Astrocyte (in vitro differentiated cells and primary cell): ENCODE results near the gene NLGN1. TPM values are rescaled to one million over a fixed set of nuclear protein-coding genes. Genes with fewer than 3 reads are reported as not detected.

Experiments used
- DNase-seq: peaks from one replicate; pipeline ENCODE4 v3.0.0-alpha.2; 2010; ENCODE audit warnings: low read depth
- FAIRE-seq: peaks from 2 replicates; lab custom pipeline; 2011; peaks lifted over from hg19 to GRCh38; lab: Jason Lieb, UNC
- H2AFZ ChIP-seq: 2 replicates; pipeline ENCODE4 v1.6.0; 2012; ENCODE audit warnings: low read depth, low read length, inconsistent platforms
- H3K27ac ChIP-seq: 2 replicates; pipeline ENCODE4 v1.5.1; 2011; ENCODE audit warnings: low read depth, low read length, inconsistent platforms
- H3K27me3 ChIP-seq: 2 replicates; pipeline ENCODE4 v1.6.0; 2011; ENCODE audit warnings: low read length, inconsistent platforms; ENCODE audit not compliant: insufficient read depth
- H3K36me3 ChIP-seq: 2 replicates; pipeline ENCODE4 v1.5.1; 2011; ENCODE audit warnings: low read length, inconsistent platforms; ENCODE audit not compliant: insufficient read depth
- H3K4me1 ChIP-seq: 2 replicates; pipeline ENCODE4 v1.5.1; 2011; ENCODE audit warnings: low read length, inconsistent platforms; ENCODE audit not compliant: insufficient read depth
- H3K4me2 ChIP-seq: 2 replicates; pipeline ENCODE4 v1.6.0; 2012; ENCODE audit warnings: low read length, inconsistent platforms
- H3K4me3 ChIP-seq: 2 replicates; pipeline ENCODE4 v1.5.1; 2011; ENCODE audit warnings: low read depth, mild to moderate bottlenecking, low read length, inconsistent platforms; ENCODE audit not compliant: insufficient read depth
- H3K79me2 ChIP-seq: 2 replicates; pipeline ENCODE4 v1.6.0; 2012; ENCODE audit warnings: mild to moderate bottlenecking, low read length, inconsistent platforms; ENCODE audit not compliant: insufficient read depth
- H3K9ac ChIP-seq: 2 replicates; pipeline ENCODE4 v1.6.0; 2012; ENCODE audit warnings: mild to moderate bottlenecking, low read length, inconsistent platforms
- H3K9me3 ChIP-seq: 2 replicates; pipeline ENCODE4 v1.5.1; 2012; ENCODE audit warnings: low read depth, mild to moderate bottlenecking, low read length, inconsistent platforms; ENCODE audit not compliant: insufficient read depth
- H4K20me1 ChIP-seq: 2 replicates; pipeline ENCODE4 v1.6.0; 2012; ENCODE audit warnings: low read length, inconsistent platforms; ENCODE audit not compliant: insufficient read depth
- H3K27ac Mint-ChIP-seq: one replicate; pipeline ENCODE4 v1.8.0; 2021; ENCODE audit warnings: mild to moderate bottlenecking, mixed read lengths; ENCODE audit not compliant: unreplicated experiment
- H3K27me3 Mint-ChIP-seq: one replicate; pipeline ENCODE4 v1.8.0; 2021; ENCODE audit warnings: low read depth, mixed read lengths; ENCODE audit not compliant: unreplicated experiment
- H3K36me3 Mint-ChIP-seq: one replicate; pipeline ENCODE4 v1.8.0; 2021; ENCODE audit warnings: low read depth, mixed read lengths; ENCODE audit not compliant: unreplicated experiment
- H3K4me1 Mint-ChIP-seq: one replicate; pipeline ENCODE4 v1.8.0; 2021; ENCODE audit warnings: low read depth, mixed read lengths; ENCODE audit not compliant: unreplicated experiment
- H3K4me3 Mint-ChIP-seq: one replicate; pipeline ENCODE4 v1.8.0; 2021; ENCODE audit warnings: mild to moderate bottlenecking, moderate library complexity, mixed read lengths; ENCODE audit not compliant: unreplicated experiment
- H3K9me3 Mint-ChIP-seq: one replicate; pipeline ENCODE4 v1.8.0; 2021; ENCODE audit warnings: mild to moderate bottlenecking, mixed read lengths; ENCODE audit not compliant: unreplicated experiment
- CTCF ChIP-seq: IDR thresholded peaks from 2 replicates; pipeline ENCODE4 v1.5.1; 2011; ENCODE audit warnings: low read depth, mild to moderate bottlenecking, inconsistent platforms, low read length, moderate library complexity; ENCODE audit not compliant: insufficient read depth
- EZH2 ChIP-seq: IDR thresholded peaks from 2 replicates; pipeline ENCODE4 v1.6.1; 2012; ENCODE audit warnings: mild to moderate bottlenecking, low read length, inconsistent platforms; ENCODE audit not compliant: insufficient read depth
- total RNA-seq: library from RNA; stranded (reverse); gene quantifications from 2 replicates; pipeline ENCODE4 v1.2.1, GENCODE V29; 2021

Gene NLGN1
- total RNA-seq, 1 donor from 2014 or later, result 1.2 TPM

GRCh38 chr3:174186377-174186989 lies 788.9 kb downstream of the NLGN1 start:
- H3K4me2 ChIP-seq, result no peak overlapping the region
- H3K27ac Mint-ChIP-seq, result no peak overlapping the region
- TF ChIP-seq EZH2, result no peak
- TF ChIP-seq CTCF, result no peak

GRCh38 chr3:174191380-174191779 lies 793.8 kb downstream of the NLGN1 start:
- H3K9me3 ChIP-seq, result no peaks in the 10 kb centered on the region
- Mint-ChIP-seq H3K27ac (no peak overlapping the region), H3K4me3 (no peak overlapping the region), H3K9me3 (no peaks in the 10 kb centered on the region), H3K4me1 (no peaks in the 10 kb centered on the region), H3K27me3 (no peaks in the 10 kb centered on the region), H3K36me3 (no peaks in the 10 kb centered on the region)
- no peak overlapping the region for H2AFZ ChIP-seq
- FAIRE-seq, result no peak
- no peaks in the 10 kb centered on the region for H3K4me1 ChIP-seq
- H3K36me3 ChIP-seq, result no peaks in the 10 kb centered on the region
- H3K27ac ChIP-seq, result no peak overlapping the region
- no peak for TF ChIP-seq EZH2
- TF ChIP-seq CTCF, result no peak
- H3K4me3 ChIP-seq, result no peak overlapping the region
- no peak overlapping the region for H3K9ac ChIP-seq
- no peaks in the 10 kb centered on the region for H4K20me1 ChIP-seq
- H3K4me2 ChIP-seq, result no peak overlapping the region
- H3K27me3 ChIP-seq, result no peaks in the 10 kb centered on the region
- DNase-seq, result no peak
- no peaks in the 10 kb centered on the region for H3K79me2 ChIP-seq

More at GRCh38 chr3:174186377-174186989, 788.9 kb downstream of the NLGN1 start:
- H3K27ac ChIP-seq, result no peak overlapping the region
- no peaks in the 10 kb centered on the region for H3K9me3 ChIP-seq
- Mint-ChIP-seq H3K9me3 (no peaks in the 10 kb centered on the region), H3K4me1 (no peaks in the 10 kb centered on the region), H3K4me3 (no peak overlapping the region), H3K27me3 (no peaks in the 10 kb centered on the region), H3K36me3 (no peaks in the 10 kb centered on the region)
- FAIRE-seq, result no peak
- no peak overlapping the region for H3K9ac ChIP-seq
- no peaks in the 10 kb centered on the region for H4K20me1 ChIP-seq
- H3K4me3 ChIP-seq, result no peak overlapping the region
- H3K27me3 ChIP-seq, result no peaks in the 10 kb centered on the region
- no peak for DNase-seq
- H3K79me2 ChIP-seq, result no peaks in the 10 kb centered on the region
- H3K4me1 ChIP-seq, result no peaks in the 10 kb centered on the region
- H2AFZ ChIP-seq, result no peak overlapping the region
- no peaks in the 10 kb centered on the region for H3K36me3 ChIP-seq

GRCh38 chr3:174191895-174192294 lies 794.4 kb downstream of the NLGN1 start:
- FAIRE-seq (no peak), DNase-seq (no peak)
- Histone ChIP-seq H3K79me2 (no peaks in the 10 kb centered on the region), H3K27me3 (no peaks in the 10 kb centered on the region), H2AFZ (no peak overlapping the region), H3K9ac (no peak overlapping the region), H3K4me1 (no peaks in the 10 kb centered on the region), H3K4me3 (no peak overlapping the region), H3K36me3 (no peaks in the 10 kb centered on the region), H3K27ac (no peak overlapping the region), H3K9me3 (no peaks in the 10 kb centered on the region), H4K20me1 (no peaks in the 10 kb centered on the region), H3K4me2 (no peak overlapping the region)
- H3K4me3 Mint-ChIP-seq, result no peak overlapping the region
- no peaks in the 10 kb centered on the region for H3K36me3 Mint-ChIP-seq
- H3K27me3 Mint-ChIP-seq, result no peaks in the 10 kb centered on the region
- no peak overlapping the region for H3K27ac Mint-ChIP-seq
- H3K9me3 Mint-ChIP-seq, result no peaks in the 10 kb centered on the region
- TF ChIP-seq EZH2, result no peak
- no peak for TF ChIP-seq CTCF
- no peaks in the 10 kb centered on the region for H3K4me1 Mint-ChIP-seq
